HepG2 (cell line): ENCODE data around the gene CCDC7. TPM values are rescaled to one million over a fixed set of nuclear protein-coding genes. Genes with fewer than 3 reads are reported as not detected.

Experiments used
- ATAC-seq: fragments of 200-7000 bp; cut with Tn5 transposase; 3 replicates; pipeline ENCODE4 v1.9.1; 2020; ENCODE audit warnings: mild to moderate bottlenecking, moderate library complexity
- BruUV-seq: library from RNA; stranded (reverse); fragments of 400-500 nt; replicated peaks from 2 replicates; lab custom pipeline; 2021; lab: Mats Ljungman, UMichigan
- CTCF ChIA-PET: fragments of 300-600 bp; formaldehyde crosslinking; extraction: SDS; loops from one replicate; lab custom pipeline; 2021; ENCODE audit warnings: low total read pairs, inconsistent platforms, low intra/inter-chr PET ratio; lab: Yijun Ruan, JAX
- POLR2A ChIA-PET: fragments of 350-600 bp; sonication (Branson Sonifier 250); formaldehyde crosslinking; loops from one replicate; lab custom pipeline; 2020; ENCODE audit warnings: antibody characterized with exemption, inconsistent platforms; lab: Yijun Ruan, JAX
- DNase-seq: peaks from one replicate; pipeline ENCODE4 v3.0.0-alpha.2; 2015; ENCODE audit warnings: low spot score
- FAIRE-seq: peaks from 3 replicates; lab custom pipeline; 2011; peaks lifted over from hg19 to GRCh38; lab: Jason Lieb, UNC
- H2AFZ ChIP-seq: one replicate; pipeline ENCODE4 v1.6.1; 2011; ENCODE audit warnings: low read length, inconsistent platforms
- H3K27ac ChIP-seq: fragments of 300-600 bp; 3 replicates; pipeline ENCODE4 v1.8.0; 2011; ENCODE audit warnings: mixed run types, mild to moderate bottlenecking, mixed read lengths, low read length, inconsistent platforms; ENCODE audit not compliant: insufficient read depth; ENCODE audit errors: extremely low read length
- H3K27me3 ChIP-seq, 2 experiments: fragments of 200-600 bp in 1 of 2; 2 replicates in 1 of 2; 3 replicates in 1 of 2; pipeline versions ENCODE4 v1.6.0 to v1.8.0; 2011; ENCODE audit warnings: low read length in 2 of 2, mild to moderate bottlenecking in 2 of 2, moderate library complexity in 2 of 2, inconsistent platforms in 1 of 2; ENCODE audit not compliant: insufficient read depth in 2 of 2, control insufficient read depth in 1 of 2
- H3K36me3 ChIP-seq, 2 experiments: fragments of 200-600 bp in 1 of 2; replicated peaks in 1 of 2; 2 replicates in 1 of 2; 3 replicates in 1 of 2; pipeline versions ENCODE4 v1.5.1 to v1.8.0; 2011; ENCODE audit warnings: low read length in 2 of 2, inconsistent platforms in 1 of 2; ENCODE audit not compliant: insufficient read depth in 2 of 2, control insufficient read depth in 1 of 2
- H3K4me1 ChIP-seq: 2 replicates; pipeline ENCODE4 v1.5.1; 2012; ENCODE audit warnings: low read length, inconsistent platforms; ENCODE audit not compliant: insufficient read depth
- H3K4me2 ChIP-seq: 2 replicates; pipeline ENCODE4 v1.6.0; 2011; ENCODE audit warnings: low read depth, low read length, inconsistent platforms
- H3K4me3 ChIP-seq, 3 experiments: fragments of 200-600 bp in 1 of 3; sonication (generic), shearing (Covaris generic) in 1 of 3; replicated peaks in 1 of 3; 2 replicates each; pipeline ENCODE4 v1.5.1; 2011 to 2016; ENCODE audit warnings: low read length in 3 of 3, inconsistent platforms in 2 of 3, low read depth in 2 of 3, mild to moderate bottlenecking in 2 of 3, control low read depth in 1 of 3, mixed read lengths in 1 of 3; ENCODE audit not compliant: insufficient read depth in 1 of 3
- H3K79me2 ChIP-seq: one replicate; pipeline ENCODE4 v1.6.1; 2011; ENCODE audit warnings: low read length, inconsistent platforms; ENCODE audit not compliant: insufficient read depth
- H3K9ac ChIP-seq: 2 replicates; pipeline ENCODE4 v1.6.0; 2011; ENCODE audit warnings: mild to moderate bottlenecking, low read depth, low read length, inconsistent platforms; ENCODE audit not compliant: insufficient read depth
- H3K9me3 ChIP-seq: 2 replicates; pipeline ENCODE4 v1.5.1; 2012; ENCODE audit warnings: mild to moderate bottlenecking, low read length
- H4K20me1 ChIP-seq: 2 replicates; pipeline ENCODE4 v1.6.0; 2011; ENCODE audit warnings: inconsistent platforms, mild to moderate bottlenecking, low read length, moderate library complexity; ENCODE audit not compliant: insufficient read depth
- FOXK2 ChIP-seq: fragments of 450-650 bp; IDR thresholded peaks from 2 replicates; pipeline ENCODE4 v1.6.1; 2016
- KLF12 ChIP-seq: sonication (generic); formaldehyde crosslinking; IDR thresholded peaks from 2 replicates; pipeline ENCODE4 v1.4.0; 2020; ENCODE audit warnings: missing genetic modification reagents, borderline replicate concordance
- PLRG1 ChIP-seq: fragments of 450-650 bp; conservative IDR thresholded peaks from 2 replicates; pipeline ENCODE4 v1.6.1; 2016
- RXRB ChIP-seq: IDR thresholded peaks from 2 replicates; pipeline ENCODE4 v1.6.1; 2016; ENCODE audit warnings: borderline replicate concordance, missing genetic modification reagents, missing compliant biosample characterization
- ZNF367 ChIP-seq: sonication (generic); formaldehyde crosslinking; IDR thresholded peaks from 2 replicates; pipeline ENCODE4 v1.4.0; 2020; ENCODE audit warnings: missing genetic modification reagents, borderline replicate concordance
- WGBS: methylation state at CpG from one replicate; pipeline ENCODE4 v1.1.6; 2017; ENCODE audit warnings: low lambda C conversion rate; 5-methylcytosine and 5-hydroxymethylcytosine counted together
- in situ Hi-C: cut with HindIII; loops from 2 replicates; pipeline ENCODE4 v1.10.0; 2017; ENCODE audit warnings: low pct_unique_long_range_greater_than_20kb; ENCODE audit not compliant: extremely low pct_ligation_motif_present
- intact Hi-C: fragments of 100-400 bp; cut with micrococcal nuclease; formaldehyde crosslinking; loops from one replicate; pipeline ENCODE4 v1.10.0; 2022; ENCODE audit not compliant: unreplicated experiment
- polyA plus RNA-seq, 8 experiments: library from polyadenylated mRNA; depleted of rRNA in 3 of 8; stranded (reverse) in 7 of 8; unstranded in 1 of 8; fragments of >200 nt; fragmentation: Illumina TruSeq in 4 of 8; extraction: Trizol in 4 of 8; gene quantifications; 2 replicates each; pipeline versions ENCODE4 v1.2.1 to v1.2.3, GENCODE V29; 2011 to 2016; ENCODE audit warnings: low read depth in 4 of 8, missing spikeins in 1 of 8, mixed read lengths in 1 of 8; ENCODE audit not compliant: insufficient read depth in 1 of 8
- total RNA-seq, 5 experiments: library from RNA; depleted of rRNA; stranded (reverse); fragments of >200 nt; fragmentation: Illumina TruSeq; extraction: Trizol; gene quantifications; 2 replicates each; pipeline ENCODE4 v1.2.3, GENCODE V29; 2016; ENCODE audit warnings: low read depth in 1 of 5
- TF ChIP-seq, protein P1 (sequence below): sonication (generic); formaldehyde crosslinking; IDR thresholded peaks from 2 replicates; pipeline ENCODE4 v1.8.0; 2022; ENCODE audit warnings: mild to moderate bottlenecking, missing genetic modification reagents, moderate library complexity
- TF ChIP-seq, protein P2 (sequence below), 2 experiments: fragments of 450-650 bp in 1 of 2; sonication (generic) in 1 of 2; formaldehyde crosslinking; IDR thresholded peaks; 2 replicates each; pipeline versions ENCODE4 v1.5.0 to v1.8.0; 2020 to 2022; ENCODE audit warnings: mild to moderate bottlenecking in 1 of 2, missing genetic modification reagents in 1 of 2
- TF ChIP-seq, protein P3 (sequence below): sonication (generic); formaldehyde crosslinking; IDR thresholded peaks from 2 replicates; pipeline ENCODE4 v1.4.0; 2020; ENCODE audit warnings: missing genetic modification reagents
- TF ChIP-seq, protein P4 (sequence below), 2 experiments: fragments of 450-650 bp in 1 of 2; sonication (generic) in 1 of 2; formaldehyde crosslinking in 1 of 2; IDR thresholded peaks; 2 replicates each; pipeline versions ENCODE4 v1.6.1 to v1.8.0; 2016 to 2022; ENCODE audit warnings: antibody characterized with exemption in 1 of 2, mild to moderate bottlenecking in 1 of 2, missing genetic modification reagents in 1 of 2

The CCDC7 gene
- total and polyA plus RNA-seq, 2 of the 13 experiments (the other 11 are each of a cell fraction or from before 2014, with no cell fraction given) = 0.40 to 1.8 TPM

DNA sequence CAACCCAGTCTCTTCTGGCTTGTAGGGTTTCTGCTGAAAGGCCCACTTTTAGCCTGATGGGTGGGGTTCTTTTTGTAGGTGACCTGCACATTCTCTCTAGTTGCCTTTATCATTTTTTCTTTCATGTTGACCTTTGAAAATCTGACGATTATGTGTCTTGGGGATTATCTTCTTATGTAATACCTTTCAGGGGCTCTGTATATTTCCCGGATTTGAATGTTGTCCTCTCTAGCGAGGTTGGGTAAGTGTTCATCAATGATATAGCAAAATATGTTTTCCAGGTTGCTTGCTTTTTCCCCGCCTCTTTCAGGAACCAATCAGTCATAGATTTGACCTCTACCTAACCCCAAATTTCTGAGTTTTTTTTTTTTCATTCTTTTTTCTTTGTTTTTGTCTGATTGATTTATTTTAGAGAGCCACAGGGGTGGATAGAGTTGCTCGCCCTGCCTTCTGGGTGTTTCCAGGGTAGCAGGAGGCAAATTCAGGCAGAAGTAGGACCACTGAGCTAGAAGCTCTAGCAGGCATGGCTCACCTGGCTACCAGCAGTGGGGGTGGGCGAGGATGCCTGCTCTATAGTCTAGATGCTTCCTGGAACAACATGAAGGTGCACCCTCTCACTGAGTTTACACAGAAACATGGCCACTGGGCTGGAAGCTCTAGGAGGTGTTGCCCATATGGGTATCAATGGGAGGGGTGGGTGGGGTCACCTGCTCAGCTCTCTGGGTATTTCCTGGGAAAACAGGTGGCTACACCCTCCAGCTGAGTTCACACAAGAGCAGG lies 94.9 kb downstream of the CCDC7 start (continued):
- TF ChIP-seq RXRB = no peak
- TF ChIP-seq KLF12 (CRISPR knock-in tag) = no peak
- TF ChIP-seq ZNF367 (CRISPR knock-in tag) = no peak
- TF ChIP-seq, protein P1, sequence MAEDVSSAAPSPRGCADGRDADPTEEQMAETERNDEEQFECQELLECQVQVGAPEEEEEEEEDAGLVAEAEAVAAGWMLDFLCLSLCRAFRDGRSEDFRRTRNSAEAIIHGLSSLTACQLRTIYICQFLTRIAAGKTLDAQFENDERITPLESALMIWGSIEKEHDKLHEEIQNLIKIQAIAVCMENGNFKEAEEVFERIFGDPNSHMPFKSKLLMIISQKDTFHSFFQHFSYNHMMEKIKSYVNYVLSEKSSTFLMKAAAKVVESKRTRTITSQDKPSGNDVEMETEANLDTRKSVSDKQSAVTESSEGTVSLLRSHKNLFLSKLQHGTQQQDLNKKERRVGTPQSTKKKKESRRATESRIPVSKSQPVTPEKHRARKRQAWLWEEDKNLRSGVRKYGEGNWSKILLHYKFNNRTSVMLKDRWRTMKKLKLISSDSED (CRISPR knock-in tag) = no peak
- TF ChIP-seq, all 625 proteins: peak for 5

DNA sequence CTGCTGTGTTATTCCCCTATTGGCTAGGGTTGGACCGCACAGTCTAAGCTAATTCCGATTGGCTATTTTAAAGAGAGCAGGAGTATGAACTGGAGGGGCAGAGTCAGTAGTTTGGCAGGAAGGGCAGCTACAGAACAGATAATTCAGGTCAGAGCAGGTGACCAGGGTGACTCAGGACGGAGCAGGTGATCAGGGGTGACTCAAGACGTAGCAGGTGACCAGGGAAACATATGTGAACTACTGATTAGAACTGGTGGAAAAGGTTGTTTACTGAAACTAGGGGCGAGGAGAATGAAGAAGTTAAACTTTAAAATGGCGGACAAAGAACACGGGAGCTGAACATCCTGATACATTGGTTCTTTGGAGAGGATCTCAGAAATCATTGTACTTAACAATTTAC lies 102.3 kb downstream of the CCDC7 start:
- CTCF ChIA-PET = no interaction called here
- no peak for TF ChIP-seq FOXK2
- TF ChIP-seq, protein P2, sequence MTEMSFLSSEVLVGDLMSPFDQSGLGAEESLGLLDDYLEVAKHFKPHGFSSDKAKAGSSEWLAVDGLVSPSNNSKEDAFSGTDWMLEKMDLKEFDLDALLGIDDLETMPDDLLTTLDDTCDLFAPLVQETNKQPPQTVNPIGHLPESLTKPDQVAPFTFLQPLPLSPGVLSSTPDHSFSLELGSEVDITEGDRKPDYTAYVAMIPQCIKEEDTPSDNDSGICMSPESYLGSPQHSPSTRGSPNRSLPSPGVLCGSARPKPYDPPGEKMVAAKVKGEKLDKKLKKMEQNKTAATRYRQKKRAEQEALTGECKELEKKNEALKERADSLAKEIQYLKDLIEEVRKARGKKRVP (CRISPR knock-in tag; IDR thresholded peaks at IDR 0.05) = no peak
- TF ChIP-seq, protein P3, sequence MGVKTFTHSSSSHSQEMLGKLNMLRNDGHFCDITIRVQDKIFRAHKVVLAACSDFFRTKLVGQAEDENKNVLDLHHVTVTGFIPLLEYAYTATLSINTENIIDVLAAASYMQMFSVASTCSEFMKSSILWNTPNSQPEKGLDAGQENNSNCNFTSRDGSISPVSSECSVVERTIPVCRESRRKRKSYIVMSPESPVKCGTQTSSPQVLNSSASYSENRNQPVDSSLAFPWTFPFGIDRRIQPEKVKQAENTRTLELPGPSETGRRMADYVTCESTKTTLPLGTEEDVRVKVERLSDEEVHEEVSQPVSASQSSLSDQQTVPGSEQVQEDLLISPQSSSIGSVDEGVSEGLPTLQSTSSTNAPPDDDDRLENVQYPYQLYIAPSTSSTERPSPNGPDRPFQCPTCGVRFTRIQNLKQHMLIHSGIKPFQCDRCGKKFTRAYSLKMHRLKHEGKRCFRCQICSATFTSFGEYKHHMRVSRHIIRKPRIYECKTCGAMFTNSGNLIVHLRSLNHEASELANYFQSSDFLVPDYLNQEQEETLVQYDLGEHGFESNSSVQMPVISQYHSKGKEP (CRISPR knock-in tag) = no peak
- no peak for TF ChIP-seq PLRG1
- TF ChIP-seq, protein P4, sequence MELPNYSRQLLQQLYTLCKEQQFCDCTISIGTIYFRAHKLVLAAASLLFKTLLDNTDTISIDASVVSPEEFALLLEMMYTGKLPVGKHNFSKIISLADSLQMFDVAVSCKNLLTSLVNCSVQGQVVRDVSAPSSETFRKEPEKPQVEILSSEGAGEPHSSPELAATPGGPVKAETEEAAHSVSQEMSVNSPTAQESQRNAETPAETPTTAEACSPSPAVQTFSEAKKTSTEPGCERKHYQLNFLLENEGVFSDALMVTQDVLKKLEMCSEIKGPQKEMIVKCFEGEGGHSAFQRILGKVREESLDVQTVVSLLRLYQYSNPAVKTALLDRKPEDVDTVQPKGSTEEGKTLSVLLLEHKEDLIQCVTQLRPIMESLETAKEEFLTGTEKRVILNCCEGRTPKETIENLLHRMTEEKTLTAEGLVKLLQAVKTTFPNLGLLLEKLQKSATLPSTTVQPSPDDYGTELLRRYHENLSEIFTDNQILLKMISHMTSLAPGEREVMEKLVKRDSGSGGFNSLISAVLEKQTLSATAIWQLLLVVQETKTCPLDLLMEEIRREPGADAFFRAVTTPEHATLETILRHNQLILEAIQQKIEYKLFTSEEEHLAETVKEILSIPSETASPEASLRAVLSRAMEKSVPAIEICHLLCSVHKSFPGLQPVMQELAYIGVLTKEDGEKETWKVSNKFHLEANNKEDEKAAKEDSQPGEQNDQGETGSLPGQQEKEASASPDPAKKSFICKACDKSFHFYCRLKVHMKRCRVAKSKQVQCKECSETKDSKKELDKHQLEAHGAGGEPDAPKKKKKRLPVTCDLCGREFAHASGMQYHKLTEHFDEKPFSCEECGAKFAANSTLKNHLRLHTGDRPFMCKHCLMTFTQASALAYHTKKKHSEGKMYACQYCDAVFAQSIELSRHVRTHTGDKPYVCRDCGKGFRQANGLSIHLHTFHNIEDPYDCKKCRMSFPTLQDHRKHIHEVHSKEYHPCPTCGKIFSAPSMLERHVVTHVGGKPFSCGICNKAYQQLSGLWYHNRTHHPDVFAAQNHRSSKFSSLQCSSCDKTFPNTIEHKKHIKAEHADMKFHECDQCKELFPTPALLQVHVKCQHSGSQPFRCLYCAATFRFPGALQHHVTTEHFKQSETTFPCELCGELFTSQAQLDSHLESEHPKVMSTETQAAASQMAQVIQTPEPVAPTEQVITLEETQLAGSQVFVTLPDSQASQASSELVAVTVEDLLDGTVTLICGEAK (IDR thresholded peaks at IDR 0.05) = no peak
- TF ChIP-seq, protein P4 (CRISPR knock-in tag; IDR thresholded peaks at IDR 0.05) = no peak

More for the DNA sequence above, 102.3 kb downstream of the CCDC7 start:
- no peak for DNase-seq
- POLR2A ChIA-PET = no interaction called here
- no peak for FAIRE-seq
- Histone ChIP-seq H3K9ac (no peak overlapping the region), H3K27me3 (no peaks in the 10 kb centered on the region), H3K4me1 (no peaks in the 10 kb centered on the region), H2AFZ (no peak overlapping the region), H3K4me2 (no peak overlapping the region), H3K27ac (no peak overlapping the region), H3K4me3 (no peak overlapping the region), H4K20me1 (no peaks in the 10 kb centered on the region), H3K9me3 (no peaks in the 10 kb centered on the region), H3K36me3 (no peaks in the 10 kb centered on the region), H3K79me2 (no peaks in the 10 kb centered on the region)
- ATAC-seq = no peak
- in situ Hi-C loops = no loop called here
- BruUV-seq = no TSS peak
- 42% methylated on average over 7 of the region's 7 CpGs for WGBS
- intact Hi-C loops = no loop called here
